PC-3 (cell line): ENCODE measurements around the gene TANGO2. TPM values are rescaled to one million over a fixed set of nuclear protein-coding genes. Genes with fewer than 3 reads are reported as not detected.

ENCODE experiments used
- ATAC-seq: fragments of 200-7000 bp; cut with Tn5 transposase; 2 replicates; pipeline ENCODE4 v1.9.1; 2020; ENCODE audit warnings: mild to moderate bottlenecking, moderate library complexity
- BruUV-seq: library from RNA; stranded (reverse); fragments of 400-500 nt; replicated peaks from 2 replicates; lab custom pipeline; 2021; lab: Mats Ljungman, UMichigan
- CTCF ChIA-PET: fragments of 300-600 bp; sonication (Branson Sonifier 250); formaldehyde crosslinking; loops from one replicate; lab custom pipeline; 2022; ENCODE audit warnings: antibody characterized with exemption; lab: Charles Lee
- POLR2A ChIA-PET: fragments of 300-600 bp; sonication (Branson Sonifier 250); formaldehyde crosslinking; loops from one replicate; lab custom pipeline; 2022; ENCODE audit warnings: antibody characterized with exemption; ENCODE audit not compliant: unreplicated experiment; lab: Charles Lee
- DNase-seq: peaks from one replicate; pipeline ENCODE4 v3.0.0-alpha.2; 2015
- H2AFZ ChIP-seq: fragments of 300-600 bp; sonication (generic); 2 replicates; pipeline ENCODE4 v1.6.0; 2016; ENCODE audit warnings: antibody characterized with exemption, low read length
- H3F3A ChIP-seq: fragments of 300-600 bp; sonication (generic); one replicate; pipeline ENCODE4 v1.6.0; 2017; ENCODE audit warnings: antibody characterized with exemption, low read length, control low read depth, mild to moderate bottlenecking; ENCODE audit not compliant: unreplicated experiment
- H3K27ac ChIP-seq: fragments of 300-600 bp; sonication (generic); 2 replicates; pipeline ENCODE4 v1.5.1; 2016; ENCODE audit warnings: mild to moderate bottlenecking, low read length
- H3K27me3 ChIP-seq: fragments of 300-600 bp; sonication (generic); 2 replicates; pipeline ENCODE4 v1.6.1; 2016; ENCODE audit warnings: low read length, mixed read lengths
- H3K36me3 ChIP-seq: fragments of 300-600 bp; sonication (generic); 2 replicates; pipeline ENCODE4 v1.6.1; 2016; ENCODE audit warnings: low read depth, mixed run types, low read length, mixed read lengths
- H3K4me1 ChIP-seq: fragments of 300-600 bp; sonication (generic); 2 replicates; pipeline ENCODE4 v1.5.1; 2016; ENCODE audit warnings: low read length; ENCODE audit not compliant: insufficient read depth
- H3K4me2 ChIP-seq: fragments of 300-600 bp; sonication (generic); 2 replicates; pipeline ENCODE4 v1.6.0; 2016; ENCODE audit warnings: low read length
- H3K4me3 ChIP-seq: fragments of 300-600 bp; sonication (generic); 2 replicates; pipeline ENCODE4 v1.5.1; 2016; ENCODE audit warnings: mild to moderate bottlenecking, low read length, mixed read lengths
- H3K79me2 ChIP-seq: fragments of 300-600 bp; sonication (generic); 2 replicates; pipeline ENCODE4 v1.6.1; 2017; ENCODE audit warnings: low read length, mixed read lengths
- H3K9ac ChIP-seq: fragments of 300-600 bp; sonication (generic); 2 replicates; pipeline ENCODE4 v1.6.0; 2016; ENCODE audit warnings: mild to moderate bottlenecking, low read length
- H3K9me2 ChIP-seq: fragments of 300-600 bp; sonication (generic); replicated peaks from 2 replicates; pipeline ENCODE4 v1.6.1; 2016; ENCODE audit warnings: mixed run types, low read length, mixed read lengths
- H3K9me3 ChIP-seq: fragments of 300-600 bp; sonication (generic); 2 replicates; pipeline ENCODE4 v1.6.1; 2016; ENCODE audit warnings: low read length, mixed read lengths
- H4K20me1 ChIP-seq: fragments of 300-600 bp; sonication (generic); 2 replicates; pipeline ENCODE4 v1.6.1; 2016; ENCODE audit warnings: low read length, mixed read lengths
- EZH2 ChIP-seq: fragments of 300-600 bp; sonication (generic); IDR thresholded peaks from one replicate; pipeline ENCODE4 v1.6.1; 2017; ENCODE audit warnings: antibody characterized with exemption, mild to moderate bottlenecking, low read length; ENCODE audit not compliant: unreplicated experiment
- EZH2phosphoT487 ChIP-seq: fragments of 300-600 bp; sonication (generic); IDR thresholded peaks from 2 replicates; pipeline ENCODE4 v1.6.1; 2018; ENCODE audit warnings: mild to moderate bottlenecking, antibody characterized with exemption, low read length, borderline replicate concordance
- intact Hi-C: fragments of 100-400 bp; cut with micrococcal nuclease; formaldehyde crosslinking; loops from 2 replicates; pipeline ENCODE4 v1.9.0; 2023
- total RNA-seq: library from RNA; depleted of rRNA; stranded (reverse); fragments of >200 nt; gene quantifications from 2 replicates; pipeline ENCODE4 v1.2.3, GENCODE V29; 2014
- TF ChIP-seq, protein P1 (sequence below): fragments of 300-600 bp; sonication (generic); conservative IDR thresholded peaks from 2 replicates; pipeline ENCODE4 v1.5.1; 2017; ENCODE audit warnings: antibody characterized with exemption, low read depth, mild to moderate bottlenecking, low read length

The TANGO2 gene
- total RNA-seq, 1 experiment from 2014 or later = 23.5 TPM

DNA sequence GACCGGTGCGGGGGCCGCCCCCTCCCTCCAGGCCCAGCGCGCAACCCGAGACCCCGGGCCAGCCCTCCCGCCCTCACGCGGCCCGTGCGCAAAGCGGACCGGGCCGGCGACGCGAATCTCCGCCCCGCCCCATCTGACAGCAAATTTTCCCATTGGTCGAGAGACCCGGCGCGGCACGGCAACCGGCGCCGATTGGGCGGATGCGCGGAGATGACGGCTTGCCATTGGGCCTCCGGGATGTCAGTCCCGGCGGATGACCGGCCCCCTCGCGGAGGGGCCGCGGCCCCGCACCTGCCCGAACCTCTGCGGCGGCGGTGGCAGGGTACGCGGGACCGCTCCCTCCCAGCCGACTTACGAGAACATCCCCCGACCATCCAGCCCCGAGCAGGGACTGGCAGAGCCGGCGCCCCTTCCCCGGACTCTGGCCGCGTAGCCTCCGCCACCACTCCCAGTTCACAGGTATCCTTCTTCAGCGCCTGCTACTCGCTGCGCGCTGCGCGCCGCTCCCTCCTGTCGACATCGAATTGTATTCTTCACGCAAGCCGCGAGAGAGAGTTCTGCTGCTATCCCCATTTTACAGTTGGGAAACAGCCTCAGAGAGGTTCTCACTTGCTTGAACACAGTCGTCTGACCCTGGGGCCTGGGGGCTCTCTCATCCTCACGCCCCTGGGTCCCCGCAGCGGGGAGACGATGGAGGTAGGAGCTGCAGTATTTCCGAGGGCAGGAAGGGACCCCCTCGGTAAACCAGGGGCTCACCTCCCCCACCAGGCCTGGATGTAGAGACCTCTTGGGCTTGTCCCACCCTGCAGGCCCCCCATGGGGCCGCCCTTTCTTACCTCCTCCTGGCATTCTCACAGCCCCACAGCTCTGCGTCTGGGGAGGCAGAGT, 3.9 kb upstream of the TANGO2 start, which contains the start of gene ARVCF:
Gene ARVCF, minus strand, starts transcription at position 90 of the 888 bp plus-strand sequence. CDS start 26,029 bp downstream, outside the sequence.
- no peaks in the 10 kb centered on the region for H4K20me1 ChIP-seq
- H3K9ac ChIP-seq = peak within 1 kb of the TSS; percentile 41; the same call in 1 of the 2 replicates
- no TSS peak for BruUV-seq
- ChIA-PET CTCF (no interaction called here), POLR2A (no interaction called here)
- ATAC-seq (peak; percentile 64), DNase-seq (peak; percentile 86)
- H3K27me3 ChIP-seq = no peaks in the 10 kb centered on the region
- peak within 1 kb of the TSS; percentile 79 for H3K4me2 ChIP-seq
- no peaks in the 10 kb centered on the region for H3K36me3 ChIP-seq
- peaks cover 10% of the 10 kb centered on the region for H3K4me1 ChIP-seq
- no peaks in the 10 kb centered on the region for H3F3A ChIP-seq
- peak within 1 kb of the TSS; percentile 68 for H2AFZ ChIP-seq
- H3K9me3 ChIP-seq = no peaks in the 10 kb centered on the region
- H3K4me3 ChIP-seq = peak within 1 kb of the TSS; percentile 61
- no peaks in the 10 kb centered on the region for H3K9me2 ChIP-seq
- peaks cover 9% of the 10 kb centered on the region for H3K79me2 ChIP-seq
- intact Hi-C loops = no loop called here
- TF ChIP-seq EZH2 = no peak
- TF ChIP-seq, protein P1, sequence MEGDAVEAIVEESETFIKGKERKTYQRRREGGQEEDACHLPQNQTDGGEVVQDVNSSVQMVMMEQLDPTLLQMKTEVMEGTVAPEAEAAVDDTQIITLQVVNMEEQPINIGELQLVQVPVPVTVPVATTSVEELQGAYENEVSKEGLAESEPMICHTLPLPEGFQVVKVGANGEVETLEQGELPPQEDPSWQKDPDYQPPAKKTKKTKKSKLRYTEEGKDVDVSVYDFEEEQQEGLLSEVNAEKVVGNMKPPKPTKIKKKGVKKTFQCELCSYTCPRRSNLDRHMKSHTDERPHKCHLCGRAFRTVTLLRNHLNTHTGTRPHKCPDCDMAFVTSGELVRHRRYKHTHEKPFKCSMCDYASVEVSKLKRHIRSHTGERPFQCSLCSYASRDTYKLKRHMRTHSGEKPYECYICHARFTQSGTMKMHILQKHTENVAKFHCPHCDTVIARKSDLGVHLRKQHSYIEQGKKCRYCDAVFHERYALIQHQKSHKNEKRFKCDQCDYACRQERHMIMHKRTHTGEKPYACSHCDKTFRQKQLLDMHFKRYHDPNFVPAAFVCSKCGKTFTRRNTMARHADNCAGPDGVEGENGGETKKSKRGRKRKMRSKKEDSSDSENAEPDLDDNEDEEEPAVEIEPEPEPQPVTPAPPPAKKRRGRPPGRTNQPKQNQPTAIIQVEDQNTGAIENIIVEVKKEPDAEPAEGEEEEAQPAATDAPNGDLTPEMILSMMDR = no peak
- TF ChIP-seq EZH2phosphoT487 = no peak
- no peak within 1 kb of the TSS for H3K27ac ChIP-seq

DNA sequence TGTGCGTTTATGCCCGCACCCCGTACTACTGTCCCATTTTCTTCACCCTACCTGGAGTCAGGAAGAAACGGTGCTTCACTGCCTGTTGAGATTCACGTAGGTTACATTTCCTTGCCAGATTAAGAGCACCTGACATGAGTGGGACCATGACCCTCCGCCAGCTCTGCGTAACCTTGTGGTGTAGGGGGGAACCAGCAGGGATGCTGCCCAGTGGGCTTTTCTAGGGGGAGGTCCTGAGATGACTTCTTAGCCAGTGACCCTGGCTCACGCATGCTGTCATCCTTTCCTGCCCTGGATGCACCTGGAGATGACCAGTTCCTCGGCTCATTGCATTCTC, 3.3 kb upstream of the TANGO2 start:
- Histone ChIP-seq H3K27ac (no peak overlapping the region), H3K4me2 (peak overlapping the region; percentile 79), H3F3A (no peaks in the 10 kb centered on the region), H3K9me3 (no peaks in the 10 kb centered on the region), H4K20me1 (no peaks in the 10 kb centered on the region), H2AFZ (no peak overlapping the region), H3K36me3 (no peaks in the 10 kb centered on the region), H3K9ac (no peak overlapping the region), H3K4me1 (peaks cover 17% of the 10 kb centered on the region), H3K9me2 (no peaks in the 10 kb centered on the region), H3K79me2 (peaks cover 16% of the 10 kb centered on the region), H3K27me3 (no peaks in the 10 kb centered on the region), H3K4me3 (peak overlapping the region; percentile 61; the same call in 1 of the 2 replicates)
- no TSS peak for BruUV-seq
- intact Hi-C loops = no loop called here
- ChIA-PET POLR2A (no interaction called here), CTCF (no interaction called here)
- TF ChIP-seq EZH2phosphoT487 (no peak), EZH2 (no peak)
- TF ChIP-seq, protein P1 = no peak
- DNase-seq (no peak), ATAC-seq (no peak)

DNA sequence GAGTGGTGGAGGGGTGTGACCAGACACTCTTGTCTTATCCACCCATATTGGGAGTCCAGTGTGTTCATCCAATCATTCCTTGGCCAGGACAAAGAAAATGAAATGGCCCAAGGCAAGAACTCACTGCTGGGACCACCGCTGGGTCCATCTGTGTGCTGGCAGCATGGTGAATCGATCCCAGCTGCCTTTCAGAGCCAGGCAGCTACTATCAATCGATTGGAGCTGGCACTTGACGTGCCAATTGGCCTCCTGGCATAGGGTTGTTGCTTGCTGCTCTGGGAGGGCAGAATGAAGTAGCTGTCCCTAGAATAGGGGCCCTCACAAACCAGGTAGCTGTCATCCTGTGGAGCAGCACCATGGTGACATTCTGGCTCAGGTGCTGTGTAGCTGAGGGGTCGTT, 2.9 kb upstream of the TANGO2 start:
- ChIA-PET POLR2A (no interaction called here), CTCF (no interaction called here)
- BruUV-seq = no TSS peak
- no peaks in the 10 kb centered on the region for H3K27me3 ChIP-seq
- TF ChIP-seq EZH2 (no peak), EZH2phosphoT487 (no peak)
- TF ChIP-seq, protein P1 = no peak
- no peak overlapping the region for H2AFZ ChIP-seq
- H3F3A ChIP-seq = no peaks in the 10 kb centered on the region
- intact Hi-C loops = no loop called here
- no peak overlapping the region for H3K4me3 ChIP-seq
- no peaks in the 10 kb centered on the region for H3K9me2 ChIP-seq
- no peak overlapping the region for H3K4me2 ChIP-seq
- DNase-seq = no peak
- no peaks in the 10 kb centered on the region for H3K36me3 ChIP-seq
- peaks cover 20% of the 10 kb centered on the region for H3K79me2 ChIP-seq
- H4K20me1 ChIP-seq = no peaks in the 10 kb centered on the region
- H3K4me1 ChIP-seq = peaks cover 17% of the 10 kb centered on the region
- H3K9ac ChIP-seq = no peak overlapping the region
- ATAC-seq = no peak
- no peaks in the 10 kb centered on the region for H3K9me3 ChIP-seq
- no peak overlapping the region for H3K27ac ChIP-seq
